H9 (cell line): ENCODE data around the gene SLMAP. TPM values are rescaled to one million over a fixed set of nuclear protein-coding genes. Genes with fewer than 3 reads are reported as not detected.

Experiments used
- DNase-seq: peaks from one replicate; pipeline ENCODE4 v3.0.0-alpha.2; 2017
- H2AFZ ChIP-seq: one replicate; pipeline ENCODE4 v1.6.1; 2013; ENCODE audit warnings: mild to moderate bottlenecking, low read length, control low read depth, moderate library complexity
- H2AK5ac ChIP-seq: 2 replicates; pipeline ENCODE4 v1.6.1; 2013; ENCODE audit warnings: low read length, control low read depth, mixed read lengths; ENCODE audit not compliant: insufficient read length
- H2BK120ac ChIP-seq: one replicate; pipeline ENCODE4 v1.6.1; 2013; ENCODE audit warnings: low read depth, mild to moderate bottlenecking, low read length, control low read depth, inconsistent platforms; ENCODE audit not compliant: poor library complexity, severe bottlenecking
- H2BK12ac ChIP-seq: 2 replicates; pipeline ENCODE4 v1.6.1; 2013; ENCODE audit warnings: low read length, control low read depth, mixed read lengths, low read depth; ENCODE audit not compliant: insufficient read length
- H2BK15ac ChIP-seq: 2 replicates; pipeline ENCODE4 v1.6.1; 2013; ENCODE audit warnings: low read depth, low read length, control low read depth
- H2BK20ac ChIP-seq: one replicate; pipeline ENCODE4 v1.6.1; 2013; ENCODE audit warnings: low read depth, mild to moderate bottlenecking, low read length, control low read depth, inconsistent platforms; ENCODE audit not compliant: poor library complexity, severe bottlenecking
- H2BK5ac ChIP-seq: 2 replicates; pipeline ENCODE4 v1.6.1; 2013; ENCODE audit warnings: low read length, control low read depth, mixed read lengths; ENCODE audit not compliant: insufficient read length
- H3K14ac ChIP-seq: 2 replicates; pipeline ENCODE4 v1.6.1; 2013; ENCODE audit warnings: low read length, control low read depth; ENCODE audit not compliant: insufficient read depth
- H3K18ac ChIP-seq: 2 replicates; pipeline ENCODE4 v1.6.1; 2013; ENCODE audit warnings: low read depth, mild to moderate bottlenecking, mixed read lengths, low read length, control low read depth; ENCODE audit not compliant: insufficient read length
- H3K23ac ChIP-seq: 2 replicates; pipeline ENCODE4 v1.6.1; 2013; ENCODE audit warnings: low read length, control low read depth, mixed read lengths, low read depth; ENCODE audit not compliant: insufficient read length
- H3K23me2 ChIP-seq: 2 replicates; pipeline ENCODE4 v1.6.1; 2013; ENCODE audit warnings: low read depth, mild to moderate bottlenecking, mixed read lengths, low read length, control low read depth; ENCODE audit not compliant: insufficient read length, poor library complexity, severe bottlenecking
- H3K27ac ChIP-seq: 2 replicates; pipeline ENCODE4 v1.5.1; 2013; ENCODE audit warnings: low read length, control low read depth, mixed read lengths, low read depth; ENCODE audit not compliant: insufficient read length
- H3K27me3 ChIP-seq: 2 replicates; pipeline ENCODE4 v1.6.1; 2013; ENCODE audit warnings: low read length, control low read depth, inconsistent platforms; ENCODE audit not compliant: insufficient read depth
- H3K4ac ChIP-seq: 2 replicates; pipeline ENCODE4 v1.6.1; 2013; ENCODE audit warnings: low read depth, mild to moderate bottlenecking, control low read depth, inconsistent platforms, low read length, moderate library complexity
- H3K4me1 ChIP-seq: 2 replicates; pipeline ENCODE4 v1.6.1; 2013; ENCODE audit warnings: low read length, control low read depth, inconsistent platforms; ENCODE audit not compliant: insufficient read depth
- H3K4me2 ChIP-seq: 2 replicates; pipeline ENCODE4 v1.6.1; 2013; ENCODE audit warnings: low read length, control low read depth, mixed read lengths; ENCODE audit not compliant: insufficient read length, insufficient read depth
- H3K56ac ChIP-seq: 2 replicates; pipeline ENCODE4 v1.6.1; 2013; ENCODE audit warnings: low read depth, mild to moderate bottlenecking, mixed read lengths, low read length, control low read depth; ENCODE audit not compliant: insufficient read length
- H3K79me1 ChIP-seq: 2 replicates; pipeline ENCODE4 v1.6.1; 2013; ENCODE audit warnings: low read depth, mild to moderate bottlenecking, moderate library complexity, low read length, control low read depth, inconsistent platforms; ENCODE audit not compliant: insufficient read depth, poor library complexity, severe bottlenecking
- H3K79me2 ChIP-seq: 2 replicates; pipeline ENCODE4 v1.6.1; 2013; ENCODE audit warnings: low read length, control low read depth, inconsistent platforms; ENCODE audit not compliant: insufficient read depth
- H3K9ac ChIP-seq: 2 replicates; pipeline ENCODE4 v1.6.1; 2013; ENCODE audit warnings: low read length, control low read depth, mixed read lengths; ENCODE audit not compliant: insufficient read length; ENCODE audit errors: extremely low read depth
- H3K9me3 ChIP-seq: one replicate; pipeline ENCODE4 v1.6.1; 2013; ENCODE audit warnings: low read depth, low read length, inconsistent platforms; ENCODE audit not compliant: control insufficient read depth
- H3T11ph ChIP-seq: one replicate; pipeline ENCODE4 v1.6.1; 2013; ENCODE audit warnings: mild to moderate bottlenecking, low read length, control low read depth, inconsistent platforms
- H4K20me1 ChIP-seq: one replicate; pipeline ENCODE4 v1.6.1; 2013; ENCODE audit not compliant: control insufficient read depth, insufficient read length, insufficient read depth
- H4K5ac ChIP-seq: 2 replicates; pipeline ENCODE4 v1.6.1; 2013; ENCODE audit warnings: low read depth, mild to moderate bottlenecking, mixed read lengths, low read length, control low read depth; ENCODE audit not compliant: insufficient read length
- H4K8ac ChIP-seq: replicated peaks from 2 replicates; pipeline ENCODE4 v1.6.1; 2013; ENCODE audit warnings: low read length, control low read depth, mixed read lengths, low read depth; ENCODE audit not compliant: insufficient read length
- H4K91ac ChIP-seq: 2 replicates; pipeline ENCODE4 v1.6.1; 2013; ENCODE audit warnings: low read depth, mild to moderate bottlenecking, moderate library complexity, mixed read lengths, low read length, control low read depth; ENCODE audit not compliant: insufficient read length
- H3K27ac Mint-ChIP-seq, 3 experiments: 2 replicates in 2 of 3; 3 replicates in 1 of 3; pipeline ENCODE4 v1.8.0; 2020 to 2021; ENCODE audit warnings: mixed read lengths in 3 of 3, mild to moderate bottlenecking in 1 of 3, moderate library complexity in 1 of 3
- H3K27me3 Mint-ChIP-seq: 2 replicates; pipeline ENCODE4 v1.8.0; 2021; ENCODE audit warnings: low read depth, mild to moderate bottlenecking, moderate library complexity, mixed read lengths
- H3K36me3 Mint-ChIP-seq, 3 experiments: 2 replicates in 2 of 3; 3 replicates in 1 of 3; pipeline ENCODE4 v1.8.0; 2020 to 2021; ENCODE audit warnings: low read depth in 3 of 3, mixed read lengths in 3 of 3; ENCODE audit not compliant: insufficient read depth in 1 of 3
- H3K4me1 Mint-ChIP-seq, 2 experiments: 2 replicates each; pipeline ENCODE4 v1.8.0; 2020; ENCODE audit warnings: mixed read lengths in 2 of 2
- H3K4me3 Mint-ChIP-seq, 2 experiments: 2 replicates in 1 of 2; 3 replicates in 1 of 2; pipeline ENCODE4 v1.8.0; 2020 to 2021; ENCODE audit warnings: mild to moderate bottlenecking in 2 of 2, mixed read lengths in 2 of 2, moderate library complexity in 1 of 2
- H3K9me3 Mint-ChIP-seq, 2 experiments: 2 replicates in 1 of 2; 3 replicates in 1 of 2; pipeline ENCODE4 v1.8.0; 2020; ENCODE audit warnings: mild to moderate bottlenecking in 2 of 2, mixed read lengths in 2 of 2, moderate library complexity in 1 of 2
- WGBS: extraction: QIAGEN DNeasy Blood & Tissue Kit; methylation state at CpG from one replicate; pipeline ENCODE4 v1.1.7; 2013; ENCODE audit warnings: missing lambda C conversion rate, low lambda C conversion rate, mixed read lengths; ENCODE audit not compliant: insufficient read length; ENCODE audit errors: extremely low coverage; 5-methylcytosine and 5-hydroxymethylcytosine counted together
- total RNA-seq: library from RNA; stranded (reverse); gene quantifications from 2 replicates; pipeline ENCODE4 v1.2.1, GENCODE V29; 2021
- TF ChIP-seq, protein P1 (sequence below): fragments of 200-600 bp; sonication (generic); conservative IDR thresholded peaks from 3 replicates; pipeline ENCODE4 v1.8.0; 2021; ENCODE audit warnings: antibody characterized with exemption, mild to moderate bottlenecking

The SLMAP gene
- total RNA-seq, 1 experiment from 2014 or later: 65.1 TPM

DNA sequence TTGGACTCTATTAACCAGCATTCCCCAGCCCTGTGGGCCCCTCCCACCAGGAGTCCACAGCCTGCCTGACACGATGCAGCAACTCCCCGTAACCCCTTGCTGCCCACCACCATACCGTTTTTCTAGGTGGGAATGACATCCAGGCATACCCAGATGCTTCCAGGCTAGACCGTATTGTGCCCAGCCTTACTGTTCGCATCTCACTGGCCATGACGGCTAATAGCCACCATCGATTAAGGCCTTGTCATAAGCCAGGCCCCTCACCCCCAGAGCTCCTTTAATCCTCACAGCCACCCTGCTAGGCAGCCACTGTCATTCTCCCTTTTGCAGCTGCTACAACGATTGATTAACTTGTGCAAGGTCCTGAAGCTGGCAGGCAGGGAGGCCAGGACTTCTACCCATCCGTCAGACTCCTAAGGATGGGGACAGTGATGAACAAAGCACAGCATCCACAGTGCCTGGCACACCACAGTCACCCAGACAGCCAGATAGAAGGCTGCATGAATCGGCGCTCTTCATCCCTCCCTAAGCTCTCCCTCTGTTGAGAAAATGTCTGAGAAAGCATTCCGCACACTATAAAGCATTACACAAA is 192.1 kb downstream of the SLMAP start:
- H3K23me2 ChIP-seq: no peaks in the 10 kb centered on the region
- peaks cover 13% of the 10 kb centered on the region; the same call in 1 of the 2 replicates for H3K4me1 ChIP-seq
- H3K56ac ChIP-seq: no peak overlapping the region
- no peak overlapping the region for H2BK12ac ChIP-seq
- H4K5ac ChIP-seq: no peak overlapping the region
- H3K27me3 ChIP-seq: no peaks in the 10 kb centered on the region
- no peak overlapping the region for H3K18ac ChIP-seq
- no peaks in the 10 kb centered on the region for H3K9me3 ChIP-seq
- Mint-ChIP-seq H3K36me3 (no peaks in the 10 kb centered on the region), H3K27ac (no peak overlapping the region), H3K27me3 (no peaks in the 10 kb centered on the region), H3K4me3 (no peak overlapping the region), H3K9me3 (no peaks in the 10 kb centered on the region), H3K4me1 (peaks cover 40 to 46% of the 10 kb centered on the region in 2 experiments)
- no peak overlapping the region for H3K23ac ChIP-seq
- no CpG with 5 or more reads among the region's 12 CpGs for WGBS
- no peak overlapping the region for H3K14ac ChIP-seq
- no peak overlapping the region for H3T11ph ChIP-seq
- H3K27ac ChIP-seq: no peak overlapping the region
- H2BK5ac ChIP-seq: no peak overlapping the region
- no peak overlapping the region for H2AK5ac ChIP-seq
- H3K79me2 ChIP-seq: no peaks in the 10 kb centered on the region
- TF ChIP-seq, protein P1, sequence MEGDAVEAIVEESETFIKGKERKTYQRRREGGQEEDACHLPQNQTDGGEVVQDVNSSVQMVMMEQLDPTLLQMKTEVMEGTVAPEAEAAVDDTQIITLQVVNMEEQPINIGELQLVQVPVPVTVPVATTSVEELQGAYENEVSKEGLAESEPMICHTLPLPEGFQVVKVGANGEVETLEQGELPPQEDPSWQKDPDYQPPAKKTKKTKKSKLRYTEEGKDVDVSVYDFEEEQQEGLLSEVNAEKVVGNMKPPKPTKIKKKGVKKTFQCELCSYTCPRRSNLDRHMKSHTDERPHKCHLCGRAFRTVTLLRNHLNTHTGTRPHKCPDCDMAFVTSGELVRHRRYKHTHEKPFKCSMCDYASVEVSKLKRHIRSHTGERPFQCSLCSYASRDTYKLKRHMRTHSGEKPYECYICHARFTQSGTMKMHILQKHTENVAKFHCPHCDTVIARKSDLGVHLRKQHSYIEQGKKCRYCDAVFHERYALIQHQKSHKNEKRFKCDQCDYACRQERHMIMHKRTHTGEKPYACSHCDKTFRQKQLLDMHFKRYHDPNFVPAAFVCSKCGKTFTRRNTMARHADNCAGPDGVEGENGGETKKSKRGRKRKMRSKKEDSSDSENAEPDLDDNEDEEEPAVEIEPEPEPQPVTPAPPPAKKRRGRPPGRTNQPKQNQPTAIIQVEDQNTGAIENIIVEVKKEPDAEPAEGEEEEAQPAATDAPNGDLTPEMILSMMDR: no peak
- H4K91ac ChIP-seq: no peak overlapping the region
- no peak overlapping the region for H3K9ac ChIP-seq
- DNase-seq: no peak
- H3K79me1 ChIP-seq: no peaks in the 10 kb centered on the region
- no peak overlapping the region for H4K8ac ChIP-seq
- H3K4me2 ChIP-seq: no peak overlapping the region
- H2AFZ ChIP-seq: no peak overlapping the region
- H2BK120ac ChIP-seq: no peak overlapping the region
- no peak overlapping the region for H3K4ac ChIP-seq
- H2BK20ac ChIP-seq: no peak overlapping the region
- H2BK15ac ChIP-seq: no peak overlapping the region
- H4K20me1 ChIP-seq: no peaks in the 10 kb centered on the region
